ENCODE measurements around the gene CFAP73. TPM values are rescaled to one million over a fixed set of nuclear protein-coding genes. Genes with fewer than 3 reads are reported as not detected.

Gene CFAP73
- polyA plus RNA-seq, 1 experiment, result not detected

DNA sequence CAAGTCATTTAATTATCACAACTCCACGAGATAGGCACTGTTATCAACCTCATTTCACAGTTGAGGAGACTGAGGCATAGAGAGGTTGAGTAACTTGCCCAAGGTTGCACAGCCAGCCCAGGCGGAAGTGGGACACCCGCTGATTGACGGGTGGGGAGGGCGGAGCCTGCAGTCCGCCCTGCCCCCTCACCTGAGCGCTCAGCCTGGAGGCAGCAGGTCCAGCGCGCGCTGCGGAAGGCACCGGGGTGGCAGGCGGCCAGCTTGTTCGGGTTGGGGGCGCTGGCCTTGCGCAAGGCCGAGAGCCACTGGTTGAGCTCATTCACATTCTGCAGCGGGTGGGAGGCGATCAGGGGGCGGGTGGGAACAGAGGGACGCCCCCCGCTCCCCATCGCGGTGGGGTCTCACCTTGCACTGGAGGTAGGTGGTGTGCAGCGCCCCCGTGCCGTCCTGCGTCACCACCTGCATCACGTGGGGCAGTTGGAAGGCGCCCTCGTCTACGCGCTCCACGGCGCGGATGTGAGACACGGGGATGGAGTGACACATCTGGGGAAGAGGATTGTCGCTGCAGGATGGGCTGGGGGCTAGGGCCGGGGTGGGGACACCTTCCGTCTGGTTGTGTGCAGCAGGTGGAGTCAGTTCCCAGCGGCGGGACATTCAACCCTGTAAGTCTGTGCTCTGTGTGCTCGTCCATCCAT lies 45.6 kb upstream of the CFAP73 start:
- Histone ChIP-seq H3K4me3 (ENCODE audit: low read depth, low read length) (no peak overlapping the region), H3K27ac (ENCODE audit: low read depth, low read length) (no peak overlapping the region), H3K27me3 (ENCODE audit: control insufficient read depth, insufficient read depth, low read length) (peaks cover 10% of the 10 kb centered on the region), H3K9me3 (ENCODE audit: control insufficient read depth, insufficient read depth, low read length) (no peaks in the 10 kb centered on the region; the same call in 1 of the 2 replicates)
- ChIA-PET POLR2A (no interaction called here), CTCF (interaction anchor here (0.6 to 1.4 kb wide), 2 partner anchors 74 to 116 kb away, joined by 4 read pairs; no protein-coding TSS in a partner anchor)
- TF ChIP-seq, protein P1, sequence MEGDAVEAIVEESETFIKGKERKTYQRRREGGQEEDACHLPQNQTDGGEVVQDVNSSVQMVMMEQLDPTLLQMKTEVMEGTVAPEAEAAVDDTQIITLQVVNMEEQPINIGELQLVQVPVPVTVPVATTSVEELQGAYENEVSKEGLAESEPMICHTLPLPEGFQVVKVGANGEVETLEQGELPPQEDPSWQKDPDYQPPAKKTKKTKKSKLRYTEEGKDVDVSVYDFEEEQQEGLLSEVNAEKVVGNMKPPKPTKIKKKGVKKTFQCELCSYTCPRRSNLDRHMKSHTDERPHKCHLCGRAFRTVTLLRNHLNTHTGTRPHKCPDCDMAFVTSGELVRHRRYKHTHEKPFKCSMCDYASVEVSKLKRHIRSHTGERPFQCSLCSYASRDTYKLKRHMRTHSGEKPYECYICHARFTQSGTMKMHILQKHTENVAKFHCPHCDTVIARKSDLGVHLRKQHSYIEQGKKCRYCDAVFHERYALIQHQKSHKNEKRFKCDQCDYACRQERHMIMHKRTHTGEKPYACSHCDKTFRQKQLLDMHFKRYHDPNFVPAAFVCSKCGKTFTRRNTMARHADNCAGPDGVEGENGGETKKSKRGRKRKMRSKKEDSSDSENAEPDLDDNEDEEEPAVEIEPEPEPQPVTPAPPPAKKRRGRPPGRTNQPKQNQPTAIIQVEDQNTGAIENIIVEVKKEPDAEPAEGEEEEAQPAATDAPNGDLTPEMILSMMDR (IDR thresholded peaks at IDR 0.05; ENCODE audit: low read depth, low read length), result no peak
- no peak for DNase-seq (ENCODE audit: low read depth, low spot score)

DNA sequence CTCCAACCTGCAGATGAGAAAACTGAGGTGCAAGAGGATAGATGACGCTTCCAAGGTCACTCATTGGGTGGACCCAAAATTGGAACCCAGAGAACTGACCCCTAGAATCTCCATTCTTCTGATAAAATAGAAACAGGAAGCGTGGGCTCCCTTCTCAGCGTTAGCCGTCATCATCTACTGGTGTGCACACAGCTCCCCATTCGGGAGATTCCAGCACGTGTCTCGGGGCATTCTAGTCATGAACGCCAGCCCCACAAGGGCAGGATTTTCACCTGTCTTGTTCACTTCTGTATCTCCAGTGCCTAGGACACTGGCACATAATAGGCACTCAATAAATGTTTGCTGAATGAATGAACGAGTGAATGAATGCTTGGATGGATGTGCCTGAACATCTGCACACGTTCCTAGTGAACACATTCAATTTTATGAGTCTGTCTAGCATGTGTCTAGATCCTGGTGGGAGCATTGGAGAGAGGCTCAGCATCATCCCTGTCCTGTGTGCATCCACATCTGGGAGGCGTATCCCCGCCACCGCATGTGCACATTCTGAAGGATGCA lies 44.5 kb upstream of the CFAP73 start:
- TF ChIP-seq, protein P1 (IDR thresholded peaks at IDR 0.05; ENCODE audit: low read depth, low read length), result no peak
- ChIA-PET POLR2A (no interaction called here), CTCF (no interaction called here)
- DNase-seq (ENCODE audit: low read depth, low spot score), result no peak
- no peak overlapping the region for H3K4me3 ChIP-seq (ENCODE audit: low read depth, low read length)
- H3K27me3 ChIP-seq (ENCODE audit: control insufficient read depth, insufficient read depth, low read length), result peaks cover 13% of the 10 kb centered on the region
- no peaks in the 10 kb centered on the region; the same call in 1 of the 2 replicates for H3K9me3 ChIP-seq (ENCODE audit: control insufficient read depth, insufficient read depth, low read length)
- H3K27ac ChIP-seq (ENCODE audit: low read depth, low read length), result no peak overlapping the region

DNA sequence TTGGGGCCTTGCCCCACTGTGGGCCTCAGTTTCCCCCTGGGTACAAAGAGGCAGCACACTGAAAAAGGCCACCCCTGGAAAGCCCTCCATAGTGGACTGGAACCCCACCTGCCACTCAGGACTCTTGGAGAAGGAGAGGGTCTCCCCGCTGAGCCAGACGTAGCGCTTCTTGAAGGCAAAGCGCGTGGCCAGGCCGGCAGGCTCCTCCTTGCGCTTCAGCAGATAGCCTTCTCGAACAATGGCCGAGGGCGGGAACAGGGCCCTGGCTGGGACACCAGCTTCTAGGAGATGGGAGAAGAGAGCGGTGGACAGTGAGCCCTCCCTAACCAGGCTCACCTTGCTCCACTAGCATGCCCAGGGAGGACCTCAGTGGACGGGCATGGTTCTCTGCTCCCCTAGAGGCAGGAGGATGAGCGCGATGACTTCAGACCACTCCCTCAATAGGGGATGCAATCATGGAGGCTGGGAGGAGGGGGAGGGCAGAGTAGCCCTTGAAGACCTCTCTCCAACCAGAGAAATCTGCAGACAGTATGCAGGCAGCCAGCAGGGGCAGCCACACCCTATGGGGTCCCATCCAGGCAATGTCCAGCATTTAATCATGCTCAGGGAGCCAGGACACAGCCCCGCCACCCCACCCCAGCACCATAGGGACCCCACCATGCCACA lies 43.8 kb upstream of the CFAP73 start:
- ChIA-PET CTCF (no interaction called here), POLR2A (no interaction called here)
- no peaks in the 10 kb centered on the region; the same call in 1 of the 2 replicates for H3K9me3 ChIP-seq (ENCODE audit: control insufficient read depth, insufficient read depth, low read length)
- peaks cover 15% of the 10 kb centered on the region for H3K27me3 ChIP-seq (ENCODE audit: control insufficient read depth, insufficient read depth, low read length)
- no peak for DNase-seq (ENCODE audit: low read depth, low spot score)
- TF ChIP-seq, protein P1 (IDR thresholded peaks at IDR 0.05; ENCODE audit: low read depth, low read length), result no peak
- H3K4me3 ChIP-seq (ENCODE audit: low read depth, low read length), result no peak overlapping the region
- H3K27ac ChIP-seq (ENCODE audit: low read depth, low read length), result no peak overlapping the region

DNA sequence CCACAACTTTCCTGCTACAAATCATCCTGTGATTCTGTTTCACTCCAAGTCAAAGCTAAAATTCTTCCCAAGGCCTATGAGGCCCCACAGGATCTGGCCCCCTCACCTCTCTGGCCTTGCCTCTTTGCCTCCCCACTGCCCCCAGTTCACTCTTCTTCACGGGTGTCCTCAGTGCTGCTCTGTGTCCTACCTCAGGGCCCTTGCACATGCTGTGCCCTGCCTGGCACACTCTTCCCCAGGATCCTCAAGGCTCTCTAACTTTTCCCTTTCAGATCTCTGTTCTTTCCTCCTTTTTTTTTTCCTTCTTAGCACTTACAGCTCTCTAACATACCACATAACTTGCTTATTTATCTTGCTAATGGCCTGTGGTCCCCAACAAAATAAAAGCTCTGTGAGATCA lies 43.2 kb upstream of the CFAP73 start:
- no peak for DNase-seq (ENCODE audit: low read depth, low spot score)
- TF ChIP-seq, protein P1 (IDR thresholded peaks at IDR 0.05; ENCODE audit: low read depth, low read length), result no peak
- H3K9me3 ChIP-seq (ENCODE audit: control insufficient read depth, insufficient read depth, low read length), result no peaks in the 10 kb centered on the region; the same call in 1 of the 2 replicates
- no peak overlapping the region for H3K4me3 ChIP-seq (ENCODE audit: low read depth, low read length)
- no peak overlapping the region for H3K27ac ChIP-seq (ENCODE audit: low read depth, low read length)
- peaks cover 15% of the 10 kb centered on the region for H3K27me3 ChIP-seq (ENCODE audit: control insufficient read depth, insufficient read depth, low read length)
- ChIA-PET POLR2A (no interaction called here), CTCF (no interaction called here)

DNA sequence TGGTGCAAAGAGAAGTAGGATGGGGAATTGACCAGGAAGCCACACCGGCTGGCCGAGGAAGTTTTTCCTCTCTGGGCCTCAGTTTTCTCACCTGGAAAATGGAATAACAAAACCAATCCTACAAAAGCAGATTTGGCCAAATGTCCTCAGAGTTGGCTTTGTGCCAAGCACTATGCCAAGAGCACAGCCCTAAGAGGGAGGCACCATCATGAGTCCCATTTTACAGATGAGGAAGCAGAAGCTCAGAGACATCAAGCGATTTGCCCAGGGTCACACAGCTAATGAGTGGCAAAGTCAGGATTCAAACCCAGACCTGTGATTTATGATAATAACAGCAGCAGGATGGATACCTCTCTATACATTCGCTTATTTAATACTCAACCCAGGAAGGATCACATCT lies 41.2 kb upstream of the CFAP73 start:
- POLR2A ChIA-PET, result no interaction called here
- CTCF ChIA-PET, result no interaction called here
- TF ChIP-seq, protein P1 (IDR thresholded peaks at IDR 0.05; ENCODE audit: low read depth, low read length), result no peak
- no peak for DNase-seq (ENCODE audit: low read depth, low spot score)
- H3K27me3 ChIP-seq (ENCODE audit: control insufficient read depth, insufficient read depth, low read length), result peaks cover 8% of the 10 kb centered on the region
- H3K9me3 ChIP-seq (ENCODE audit: control insufficient read depth, insufficient read depth, low read length), result no peaks in the 10 kb centered on the region; the same call in 1 of the 2 replicates
- no peak overlapping the region for H3K4me3 ChIP-seq (ENCODE audit: low read depth, low read length)
- H3K27ac ChIP-seq (ENCODE audit: low read depth, low read length), result no peak overlapping the region

Data from AG04450 (cell line).